GM18951 (cell line): ENCODE measurements around the gene ITPRIPL1.

Experiments
- POLR2A ChIP-seq: IDR thresholded peaks from 4 replicates; pipeline ENCODE4 v1.6.1; 2011; ENCODE audit warnings: mild to moderate bottlenecking; ENCODE audit not compliant: insufficient read length, insufficient read depth; ENCODE audit errors: extremely low read depth
- in situ Hi-C: fragments of 300-500 bp; cut with MboI; formaldehyde crosslinking; loops from one replicate; pipeline ENCODE4 v1.12.0; 2022; ENCODE audit warnings: low sequenced_read_pairs, mixed read lengths, inconsistent platforms; ENCODE audit not compliant: unreplicated experiment

Gene ITPRIPL1

DNA sequence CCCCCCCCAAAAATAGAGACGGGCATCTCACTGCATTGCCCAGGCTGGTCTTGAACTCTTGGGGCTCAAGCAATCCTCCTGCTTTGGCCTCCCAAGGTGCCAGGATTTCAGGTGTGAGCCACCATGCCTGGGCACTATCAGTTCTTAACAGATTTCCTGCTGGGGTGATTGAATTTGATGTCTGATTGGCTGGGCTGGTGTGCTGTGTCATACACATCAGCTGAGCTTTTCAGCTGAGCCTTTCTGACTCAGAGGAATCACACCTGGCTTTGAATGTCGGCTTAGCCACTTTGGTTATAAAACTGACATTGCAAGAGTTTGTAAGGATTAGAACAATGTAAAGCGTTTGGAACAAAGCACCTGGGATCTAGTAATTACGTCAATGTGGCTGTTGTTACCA, 29.4 kb downstream of the ITPRIPL1 start:
- in situ Hi-C loops = no loop called here
- TF ChIP-seq POLR2A = no peak

- in situ Hi-C loops = no loop called here
- TF ChIP-seq POLR2A = no peak
Measured at GRCh38 chr2:96356889-96357288, 31.8 kb downstream of the ITPRIPL1 start.

DNA sequence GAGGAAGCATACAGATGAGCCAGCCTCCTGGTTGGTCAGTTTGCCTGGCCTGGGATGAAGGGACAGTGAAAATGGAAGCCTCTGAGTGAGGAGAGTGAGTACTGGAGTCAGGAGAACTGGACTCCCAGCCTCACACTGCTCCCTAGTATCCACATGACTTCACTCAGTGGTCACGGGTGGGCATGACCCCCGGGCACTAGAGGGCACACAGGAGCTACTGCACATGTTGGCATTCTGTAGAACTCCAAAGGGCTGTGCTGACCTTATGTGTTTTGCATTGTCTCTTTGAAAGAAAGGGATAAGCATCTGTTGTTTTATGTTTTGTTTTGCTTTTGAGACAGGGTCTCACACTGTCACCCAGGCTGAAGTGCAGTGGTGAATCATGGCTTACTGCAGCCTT, 34.2 kb downstream of the ITPRIPL1 start:
- in situ Hi-C loops = no loop called here
- TF ChIP-seq POLR2A = no peak

DNA sequence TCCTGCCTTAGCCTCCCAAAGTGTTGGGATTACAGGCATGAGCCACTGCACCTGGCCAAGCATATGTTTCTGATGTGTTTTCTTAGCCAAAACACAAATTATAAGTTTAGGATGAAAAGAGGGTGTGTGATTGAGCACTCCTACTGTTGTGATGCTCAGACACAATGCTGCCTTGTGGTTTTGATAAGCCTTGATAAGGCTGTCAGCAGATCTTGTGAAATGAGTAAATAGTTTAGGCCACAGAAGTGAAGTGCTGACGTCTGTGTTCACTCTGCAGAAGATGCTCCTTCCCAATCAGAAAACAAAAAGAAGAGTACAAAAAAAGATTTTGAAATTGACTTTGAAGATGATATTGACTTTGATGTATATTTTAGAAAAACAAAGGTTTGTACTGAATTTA, 34.7 kb downstream of the ITPRIPL1 start:
- in situ Hi-C loops = no loop called here
- no peak for TF ChIP-seq POLR2A

DNA sequence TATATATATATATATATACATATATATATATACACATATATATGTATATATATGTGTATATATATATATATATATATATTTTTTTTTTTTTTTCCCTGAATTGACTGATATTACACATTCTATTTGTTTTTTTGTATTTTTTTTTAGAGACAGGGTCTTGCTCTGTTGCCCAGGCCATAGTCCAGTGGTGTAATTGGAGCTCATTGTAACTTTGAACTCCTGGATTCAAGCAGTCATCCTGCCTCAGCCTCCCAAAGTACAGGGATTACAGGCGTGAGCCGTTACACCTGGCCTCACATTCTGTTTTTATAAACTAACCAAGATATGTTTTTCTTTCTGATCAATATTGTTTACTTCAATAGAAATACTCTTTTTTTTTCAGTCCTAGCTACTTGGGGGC, 36.6 kb downstream of the ITPRIPL1 start:
- in situ Hi-C loops = no loop called here
- TF ChIP-seq POLR2A = no peak

DNA sequence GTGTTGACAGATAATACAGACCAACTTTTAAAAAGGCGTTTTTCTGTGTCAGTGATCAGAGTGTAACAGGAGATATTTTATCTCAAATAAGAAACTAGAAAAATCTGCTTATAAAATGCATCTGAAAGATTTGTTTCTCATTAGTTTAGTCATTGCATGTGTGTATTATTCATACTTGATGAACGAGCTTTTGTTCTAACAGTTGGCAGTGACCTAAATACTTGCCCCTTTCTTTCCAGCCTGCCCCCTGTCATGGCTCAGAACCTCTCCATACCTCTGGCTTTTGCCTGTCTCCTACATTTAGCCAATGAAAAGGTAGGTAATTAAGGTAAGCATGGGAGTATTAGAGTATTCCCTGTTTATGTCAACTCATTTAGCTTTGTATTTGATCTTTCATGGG, 44.1 kb downstream of the ITPRIPL1 start:
- in situ Hi-C loops = no loop called here
- TF ChIP-seq POLR2A = no peak

- in situ Hi-C loops = no loop called here
- TF ChIP-seq POLR2A = no peak
Measured at GRCh38 chr2:96374211-96374951, 49.3 kb downstream of the ITPRIPL1 start.
